Uterus (tissue), 4 donors: ENCODE data around the gene RHOXF2. TPM values are rescaled to one million over a fixed set of nuclear protein-coding genes. Genes with fewer than 3 reads are reported as not detected.
"Not testable (repeated sequence)": the region's sequence is repeated elsewhere in the genome, so short reads cannot be mapped to it uniquely, and the experiment has no call there.

Experiments
- DNase-seq, 2 donors: peaks; one replicate each; pipeline ENCODE4 v3.0.0-alpha.2; 2019 to 2020
- H3K27ac ChIP-seq, 2 donors: fragments of 200-600 bp; sonication (generic); 1 replicate in 1 of 2; 2 replicates in 1 of 2; pipeline ENCODE4 v1.5.1; 2016 to 2018
- H3K27me3 ChIP-seq, 2 donors: fragments of 200-600 bp; sonication (generic); one replicate each; pipeline ENCODE4 v1.5.1; 2018 to 2019; ENCODE audit warnings: control low read depth in 1 of 2
- H3K36me3 ChIP-seq, 2 donors: fragments of 200-600 bp; sonication (generic); one replicate each; pipeline ENCODE4 v1.5.1; 2019; ENCODE audit warnings: control low read depth in 1 of 2
- H3K4me1 ChIP-seq, 2 donors: fragments of 200-600 bp; sonication (generic); one replicate each; pipeline ENCODE4 v1.5.1; 2018 to 2019; ENCODE audit warnings: control low read depth in 1 of 2
- H3K4me3 ChIP-seq, 2 donors: fragments of 200-600 bp; sonication (generic); 1 replicate in 1 of 2; 2 replicates in 1 of 2; pipeline ENCODE4 v1.5.1; 2018 to 2019; ENCODE audit warnings: mild to moderate bottlenecking in 1 of 2
- H3K9me3 ChIP-seq, 2 donors: fragments of 200-600 bp; sonication (generic); one replicate each; pipeline ENCODE4 v1.5.1; 2019; ENCODE audit warnings: control low read depth in 1 of 2
- POLR2A ChIP-seq, 2 donors: fragments of 450-650 bp; IDR thresholded peaks; one replicate each; pipeline ENCODE4 v1.6.1; 2016; ENCODE audit warnings: antibody characterized with exemption in 2 of 2, mild to moderate bottlenecking in 1 of 2, moderate library complexity in 1 of 2
- intact Hi-C: fragments of 100-400 bp; cut with DNase I; formaldehyde crosslinking; loops from one replicate; pipeline ENCODE4 v1.15.1; 2023; ENCODE audit warnings: low total_unique reads
- total RNA-seq, 4 donors: library from RNA; depleted of rRNA in 3 of 4; stranded (reverse); fragments of >200 nt in 3 of 4; gene quantifications; one replicate each; pipeline versions ENCODE4 v1.1.0 to v1.2.4, GENCODE V29; 2014 to 2023
- TF ChIP-seq, protein P1 (sequence below), 4 experiments: fragments of 200-600 bp in 2 of 4; fragments of 450-650 bp in 2 of 4; sonication (generic) in 2 of 4; IDR thresholded peaks; one replicate each; pipeline ENCODE4 v1.5.1; 2016 to 2019; ENCODE audit warnings: antibody characterized with exemption in 4 of 4, mild to moderate bottlenecking in 2 of 4, moderate library complexity in 1 of 4
- donor health status: DM: yes; HTN: yes; CAD: no.

The RHOXF2 gene
- total RNA-seq, 4 donors from 2014 or later = not detected

DNA sequence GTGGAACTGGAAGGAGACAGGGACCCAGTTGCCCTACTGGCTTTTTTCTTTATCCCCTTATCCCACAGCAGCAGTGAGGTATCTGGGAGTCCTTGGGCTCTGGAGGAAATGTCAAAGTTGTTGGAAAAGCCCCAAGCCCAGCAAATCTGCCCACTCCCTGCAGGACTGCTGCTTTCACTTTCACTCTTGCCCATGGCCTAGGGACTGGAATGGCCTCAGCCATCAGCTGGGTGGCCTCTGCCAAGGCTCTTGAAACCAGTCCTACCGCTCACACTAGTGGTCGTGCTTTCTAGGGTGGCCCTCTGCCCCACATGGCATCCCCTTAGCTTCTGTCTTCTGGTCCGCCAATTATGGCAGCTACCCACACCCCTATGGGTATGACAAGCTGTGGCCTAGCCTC, 33.0 kb upstream of the RHOXF2 start:
- H3K27ac ChIP-seq = no peak overlapping the region
- intact Hi-C loops = no loop called here
- DNase-seq = no peak
- no peaks in the 10 kb centered on the region for H3K9me3 ChIP-seq
- no peaks in the 10 kb centered on the region for H3K27me3 ChIP-seq
- TF ChIP-seq POLR2A (IDR thresholded peaks at IDR 0.05) = no peak
- TF ChIP-seq, protein P1, sequence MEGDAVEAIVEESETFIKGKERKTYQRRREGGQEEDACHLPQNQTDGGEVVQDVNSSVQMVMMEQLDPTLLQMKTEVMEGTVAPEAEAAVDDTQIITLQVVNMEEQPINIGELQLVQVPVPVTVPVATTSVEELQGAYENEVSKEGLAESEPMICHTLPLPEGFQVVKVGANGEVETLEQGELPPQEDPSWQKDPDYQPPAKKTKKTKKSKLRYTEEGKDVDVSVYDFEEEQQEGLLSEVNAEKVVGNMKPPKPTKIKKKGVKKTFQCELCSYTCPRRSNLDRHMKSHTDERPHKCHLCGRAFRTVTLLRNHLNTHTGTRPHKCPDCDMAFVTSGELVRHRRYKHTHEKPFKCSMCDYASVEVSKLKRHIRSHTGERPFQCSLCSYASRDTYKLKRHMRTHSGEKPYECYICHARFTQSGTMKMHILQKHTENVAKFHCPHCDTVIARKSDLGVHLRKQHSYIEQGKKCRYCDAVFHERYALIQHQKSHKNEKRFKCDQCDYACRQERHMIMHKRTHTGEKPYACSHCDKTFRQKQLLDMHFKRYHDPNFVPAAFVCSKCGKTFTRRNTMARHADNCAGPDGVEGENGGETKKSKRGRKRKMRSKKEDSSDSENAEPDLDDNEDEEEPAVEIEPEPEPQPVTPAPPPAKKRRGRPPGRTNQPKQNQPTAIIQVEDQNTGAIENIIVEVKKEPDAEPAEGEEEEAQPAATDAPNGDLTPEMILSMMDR (IDR thresholded peaks at IDR 0.05) = no peak
- H3K4me3 ChIP-seq = no peak overlapping the region
- H3K36me3 ChIP-seq = no peaks in the 10 kb centered on the region
- no peaks in the 10 kb centered on the region for H3K4me1 ChIP-seq

DNA sequence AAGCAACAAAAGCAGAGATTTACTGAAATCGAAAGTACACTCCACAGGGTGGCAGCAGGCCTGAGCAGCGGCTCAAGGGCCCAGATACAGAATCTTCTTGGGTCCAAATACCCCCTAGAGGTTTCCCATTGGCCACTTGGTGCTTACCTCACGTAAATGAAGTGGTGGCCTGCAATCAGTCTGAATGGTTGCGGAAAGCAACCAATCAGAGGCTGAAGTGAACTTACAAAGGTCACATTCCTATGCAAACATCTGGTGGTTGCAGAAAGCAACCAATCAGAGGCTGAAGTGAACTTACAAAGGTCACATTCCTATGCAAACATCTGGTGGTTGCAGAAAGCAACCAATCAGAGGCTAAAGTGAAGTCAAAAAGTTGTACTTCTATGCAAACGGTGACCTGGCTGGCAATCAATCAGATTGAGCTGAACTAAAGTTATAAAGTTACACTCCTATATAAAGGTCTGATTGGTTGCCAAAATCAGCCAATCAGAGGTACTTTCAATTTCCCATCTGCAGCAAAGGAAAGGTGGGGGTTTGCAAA, 30.0 kb upstream of the RHOXF2 start:
- intact Hi-C loops, H3K27me3 ChIP-seq: not testable (repeated sequence)

DNA sequence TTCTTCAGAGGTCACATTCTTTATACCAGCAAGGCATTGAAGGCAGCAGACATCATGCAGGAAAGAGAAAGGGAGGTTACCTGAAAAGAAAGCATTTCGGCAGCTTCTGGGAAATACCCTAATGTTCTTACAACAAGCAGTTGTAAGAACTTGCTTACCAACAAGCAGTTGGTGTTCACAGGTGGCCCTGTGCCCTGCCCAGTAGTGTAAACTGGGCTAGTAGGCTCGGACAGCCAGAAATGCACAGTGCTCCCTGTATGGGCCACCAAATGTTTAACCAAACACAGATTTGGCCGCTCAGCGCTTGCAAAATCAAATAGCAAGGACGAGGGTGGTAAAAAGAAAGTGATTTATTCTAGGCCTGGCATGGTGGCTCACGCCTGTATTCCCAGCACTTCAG, 22.3 kb upstream of the RHOXF2 start:
- no peak for DNase-seq
- H3K36me3 ChIP-seq = no peaks in the 10 kb centered on the region
- H3K27me3 ChIP-seq = peaks cover 0 to 3% of the 10 kb centered on the region in 2 donors
- no peaks in the 10 kb centered on the region for H3K4me1 ChIP-seq
- no peak overlapping the region for H3K4me3 ChIP-seq
- H3K9me3 ChIP-seq = no peaks in the 10 kb centered on the region
- TF ChIP-seq, protein P1 (IDR thresholded peaks at IDR 0.05) = no peak
- TF ChIP-seq POLR2A (IDR thresholded peaks at IDR 0.05) = no peak
- H3K27ac ChIP-seq = no peak overlapping the region
- intact Hi-C loops = no loop called here

More for the DNA sequence above, 30.0 kb upstream of the RHOXF2 start:
- not testable (repeated sequence) for H3K4me1 ChIP-seq, H3K4me3 ChIP-seq, H3K9me3 ChIP-seq, H3K27ac ChIP-seq, H3K36me3 ChIP-seq, DNase-seq

DNA sequence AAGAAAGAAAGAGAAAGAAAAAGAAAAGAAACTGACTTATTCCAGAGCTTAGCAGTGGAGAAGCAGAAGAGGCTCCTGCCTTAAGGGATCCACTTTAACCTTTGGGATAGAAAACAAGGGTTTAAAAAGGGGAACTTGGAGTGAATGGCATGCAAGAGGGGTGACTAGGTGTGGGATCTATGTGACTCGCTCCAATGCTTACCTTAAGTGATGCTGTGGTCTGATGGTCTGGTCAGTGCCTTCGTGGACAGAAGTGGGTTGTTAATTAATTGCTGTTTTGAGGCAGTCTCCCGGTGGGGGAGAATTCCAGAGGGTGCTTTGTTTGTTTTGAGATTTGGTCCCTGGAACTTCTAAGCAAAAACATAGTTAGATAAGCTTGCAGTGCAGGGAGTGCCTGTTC, 21.6 kb upstream of the RHOXF2 start:
- no peak for DNase-seq
- Histone ChIP-seq H3K4me1 (no peaks in the 10 kb centered on the region), H3K9me3 (no peaks in the 10 kb centered on the region), H3K4me3 (no peak overlapping the region), H3K27me3 (peaks cover 0 to 3% of the 10 kb centered on the region in 2 donors), H3K27ac (no peak overlapping the region), H3K36me3 (no peaks in the 10 kb centered on the region)
- intact Hi-C loops = no loop called here
- no peak for TF ChIP-seq POLR2A (IDR thresholded peaks at IDR 0.05)

DNA sequence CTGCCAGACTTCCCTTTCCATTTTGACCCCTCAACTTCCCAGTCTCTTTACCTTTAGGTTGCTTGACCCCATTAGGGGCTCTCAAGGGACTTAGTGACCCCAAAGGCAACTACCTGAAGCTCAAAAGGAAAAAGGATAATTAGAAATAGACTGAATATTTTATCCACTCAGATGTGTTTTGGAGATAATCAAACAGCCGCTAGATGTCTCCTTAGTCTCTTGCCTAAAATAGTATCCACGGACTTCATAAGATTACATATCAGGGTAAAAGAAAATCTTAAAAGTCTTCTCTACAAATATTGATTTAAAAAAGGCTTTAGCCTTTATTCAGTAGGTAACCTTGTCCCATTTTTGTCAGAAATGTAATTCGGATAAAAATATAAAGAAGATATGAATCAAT, 21.0 kb upstream of the RHOXF2 start:
- Histone ChIP-seq H3K27me3 (peaks cover 0 to 3% of the 10 kb centered on the region in 2 donors), H3K36me3 (no peaks in the 10 kb centered on the region), H3K4me1 (no peaks in the 10 kb centered on the region), H3K9me3 (no peaks in the 10 kb centered on the region), H3K27ac (no peak overlapping the region), H3K4me3 (no peak overlapping the region)
- DNase-seq = no peak
- TF ChIP-seq, protein P1 (IDR thresholded peaks at IDR 0.05) = no peak
- TF ChIP-seq POLR2A (IDR thresholded peaks at IDR 0.05) = no peak
- intact Hi-C loops = no loop called here

DNA sequence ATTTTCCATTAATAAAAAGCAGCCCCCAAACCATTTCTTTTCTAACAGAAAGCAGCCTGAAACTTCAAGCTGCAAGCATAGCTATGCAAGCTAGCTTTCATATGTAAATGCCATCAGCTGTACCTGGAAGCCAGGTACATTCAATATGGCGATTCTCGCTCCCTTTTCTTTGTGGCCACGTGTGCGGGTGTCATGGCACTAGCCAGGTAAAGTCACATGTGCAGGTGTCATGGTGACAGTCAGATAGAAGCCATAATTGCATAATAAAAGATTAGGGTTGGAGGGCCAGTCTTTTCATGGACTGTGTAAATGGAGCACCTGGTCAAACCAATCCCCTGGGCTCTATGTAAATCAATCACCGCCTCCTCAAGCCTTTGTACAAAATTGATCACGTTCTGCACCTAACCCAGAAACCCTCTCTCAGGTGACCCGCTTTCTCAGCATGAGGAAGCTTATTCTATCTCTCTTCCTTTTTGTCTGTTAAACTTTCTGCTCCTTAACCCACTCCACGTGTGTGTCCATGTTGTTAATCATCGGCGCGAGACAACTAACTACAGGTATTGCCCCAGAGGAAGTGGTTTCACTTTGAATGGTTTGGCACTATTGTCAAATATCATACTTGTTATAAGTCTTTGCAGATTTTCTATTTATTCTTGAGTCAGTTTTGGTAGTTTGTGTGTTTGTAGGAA, 18.0 kb upstream of the RHOXF2 start:
- peaks cover 0 to 3% of the 10 kb centered on the region in 2 donors for H3K27me3 ChIP-seq
- H3K4me1 ChIP-seq = no peaks in the 10 kb centered on the region
- intact Hi-C loops = no loop called here
- H3K4me3 ChIP-seq = no peak overlapping the region
- no peak overlapping the region for H3K27ac ChIP-seq
- no peaks in the 10 kb centered on the region for H3K36me3 ChIP-seq
- no peaks in the 10 kb centered on the region for H3K9me3 ChIP-seq
- no peak for TF ChIP-seq POLR2A (IDR thresholded peaks at IDR 0.05)
- TF ChIP-seq, protein P1 (IDR thresholded peaks at IDR 0.05) = no peak
- no peak for DNase-seq
